Lower leg skin (tissue), 3 donors: Measurements from ENCODE around the gene FLRT2.

Experiments used
- CTCF ChIP-seq, 3 donors: fragments of 450-650 bp; IDR thresholded peaks; one replicate each; pipeline ENCODE4 v1.5.1; 2016; ENCODE audit warnings: antibody characterized with exemption in 3 of 3, mild to moderate bottlenecking in 3 of 3, moderate library complexity in 2 of 3
- POLR2A ChIP-seq, 2 donors: fragments of 450-650 bp; IDR thresholded peaks; one replicate each; pipeline ENCODE4 v1.6.1; 2016 to 2017; ENCODE audit warnings: antibody characterized with exemption in 2 of 2, mild to moderate bottlenecking in 1 of 2, moderate library complexity in 1 of 2

GRCh38 chr14:85508863-85509262 lies 21.1 kb upstream of the FLRT2 start:
- TF ChIP-seq POLR2A (IDR thresholded peaks at IDR 0.05) (no peak), CTCF (IDR thresholded peaks at IDR 0.05) (no peak)
